ENCODE results near the gene RUFY2.

GRCh38 chr10:68442971-68443370 is 35.9 kb upstream of the RUFY2 start:
- TF ChIP-seq POLR2A (IDR thresholded peaks at IDR 0.05) (no peak), CTCF (IDR thresholded peaks at IDR 0.05) (no peak), EP300 (IDR thresholded peaks at IDR 0.05) (no peak), POLR2AphosphoS5 (IDR thresholded peaks at IDR 0.05) (no peak)
